ENCODE data around the gene SLC9A5. TPM values are rescaled to one million over a fixed set of nuclear protein-coding genes. Genes with fewer than 3 reads are reported as not detected.
A peak's percentile ranks its signal among the peaks of the same experiment; 100 is the strongest.

SLC9A5 gene
- total and polyA plus RNA-seq, 8 donors: 0.19 to 5.3 (median 0.89) TPM; not detected in 1

DNA sequence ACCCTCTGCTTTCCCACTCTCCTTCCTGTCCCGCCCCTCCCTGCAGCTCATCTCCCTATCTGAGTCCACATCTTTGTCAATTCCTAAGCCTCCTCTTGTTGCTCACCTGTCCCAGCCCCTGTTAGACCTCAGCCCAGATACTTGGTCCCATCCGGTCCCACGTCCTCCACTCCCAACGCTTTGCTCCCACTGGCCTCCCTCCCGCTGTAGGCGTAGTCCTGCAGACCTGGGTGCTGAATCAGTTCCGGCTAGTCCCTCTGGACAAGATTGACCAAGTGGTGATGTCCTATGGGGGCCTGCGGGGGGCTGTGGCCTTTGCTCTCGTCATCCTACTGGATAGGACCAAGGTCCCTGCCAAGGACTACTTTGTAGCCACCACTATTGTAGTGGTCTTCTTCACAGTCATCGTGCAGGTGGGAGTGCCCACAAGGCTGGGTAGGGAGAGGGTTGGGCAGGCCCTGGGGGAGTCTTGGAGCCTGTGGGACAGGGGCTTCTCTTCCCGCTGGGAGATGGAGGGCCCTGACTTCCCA is 8.0 kb downstream of the SLC9A5 start:
- H3K4me3 ChIP-seq: no peak overlapping the region
- DNase-seq: no peak
- H3K27me3 ChIP-seq: peaks cover 0 to 12% (median 0%) of the 10 kb centered on the region in 3 donors
- H3K9me3 ChIP-seq: no peaks in the 10 kb centered on the region
- TF ChIP-seq, protein P1, sequence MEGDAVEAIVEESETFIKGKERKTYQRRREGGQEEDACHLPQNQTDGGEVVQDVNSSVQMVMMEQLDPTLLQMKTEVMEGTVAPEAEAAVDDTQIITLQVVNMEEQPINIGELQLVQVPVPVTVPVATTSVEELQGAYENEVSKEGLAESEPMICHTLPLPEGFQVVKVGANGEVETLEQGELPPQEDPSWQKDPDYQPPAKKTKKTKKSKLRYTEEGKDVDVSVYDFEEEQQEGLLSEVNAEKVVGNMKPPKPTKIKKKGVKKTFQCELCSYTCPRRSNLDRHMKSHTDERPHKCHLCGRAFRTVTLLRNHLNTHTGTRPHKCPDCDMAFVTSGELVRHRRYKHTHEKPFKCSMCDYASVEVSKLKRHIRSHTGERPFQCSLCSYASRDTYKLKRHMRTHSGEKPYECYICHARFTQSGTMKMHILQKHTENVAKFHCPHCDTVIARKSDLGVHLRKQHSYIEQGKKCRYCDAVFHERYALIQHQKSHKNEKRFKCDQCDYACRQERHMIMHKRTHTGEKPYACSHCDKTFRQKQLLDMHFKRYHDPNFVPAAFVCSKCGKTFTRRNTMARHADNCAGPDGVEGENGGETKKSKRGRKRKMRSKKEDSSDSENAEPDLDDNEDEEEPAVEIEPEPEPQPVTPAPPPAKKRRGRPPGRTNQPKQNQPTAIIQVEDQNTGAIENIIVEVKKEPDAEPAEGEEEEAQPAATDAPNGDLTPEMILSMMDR (IDR thresholded peaks at IDR 0.05): no peak
- TF ChIP-seq EP300 (IDR thresholded peaks at IDR 0.05): no peak
- no peak for TF ChIP-seq POLR2A (IDR thresholded peaks at IDR 0.05)
- no peak for TF ChIP-seq POLR2AphosphoS5 (IDR thresholded peaks at IDR 0.05)
- H3K36me3 ChIP-seq: no peaks in the 10 kb centered on the region
- intact Hi-C loops (cut with DNase I; ENCODE audit: low total_unique reads): no loop called here
- no peak overlapping the region for H3K27ac ChIP-seq
- H3K4me1 ChIP-seq: no peaks in the 10 kb centered on the region
- WGBS, 5 donors: 91 to 96% (median 95%) methylated on average over 10 to 11 of the region's 11 CpGs

DNA sequence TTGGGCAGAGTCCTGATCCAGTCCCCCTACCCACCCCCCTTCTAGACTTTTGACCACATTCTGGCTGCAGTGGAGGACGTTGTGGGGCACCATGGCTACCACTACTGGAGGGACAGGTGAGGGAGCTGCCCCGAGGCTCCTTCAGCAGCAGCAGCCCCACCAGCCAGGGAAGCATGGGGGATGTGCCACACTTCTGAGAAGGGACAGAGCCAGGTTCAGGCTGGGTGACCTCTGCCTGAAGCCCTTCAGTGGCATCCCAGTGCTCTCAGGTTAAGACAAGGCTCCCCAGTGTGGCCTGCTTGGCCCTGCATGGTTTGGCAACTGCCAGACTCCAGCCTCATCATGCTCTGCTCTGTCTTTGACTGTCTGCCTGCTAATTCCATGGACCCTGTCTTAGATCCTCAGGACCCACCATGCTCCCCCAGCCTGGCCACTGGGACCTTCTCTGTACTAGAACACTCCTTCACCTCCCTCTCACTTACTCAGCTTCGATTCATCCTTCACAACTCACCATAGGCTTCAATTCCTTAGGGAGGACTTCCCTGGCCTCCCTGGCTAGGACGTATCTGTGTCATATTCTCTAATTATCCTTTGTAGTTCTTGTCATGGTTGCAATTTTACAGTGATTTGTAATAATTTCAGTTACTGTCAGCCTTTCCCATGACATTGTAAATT is 8.8 kb downstream of the SLC9A5 start:
- no peak overlapping the region for H3K4me3 ChIP-seq
- WGBS, 5 donors: 74 to 86% (median 80%) methylated on average over 3 to 4 of the region's 4 CpGs
- H3K36me3 ChIP-seq: no peaks in the 10 kb centered on the region
- no peak overlapping the region for H3K27ac ChIP-seq
- H3K4me1 ChIP-seq: no peaks in the 10 kb centered on the region
- no peak for DNase-seq
- intact Hi-C loops (cut with DNase I; ENCODE audit: low total_unique reads): no loop called here
- TF ChIP-seq POLR2AphosphoS5 (IDR thresholded peaks at IDR 0.05): no peak
- no peak for TF ChIP-seq EP300 (IDR thresholded peaks at IDR 0.05)
- TF ChIP-seq, protein P1 (IDR thresholded peaks at IDR 0.05): no peak
- no peak for TF ChIP-seq POLR2A (IDR thresholded peaks at IDR 0.05)
- H3K27me3 ChIP-seq: peaks cover 0 to 5% (median 0%) of the 10 kb centered on the region in 3 donors
- no peaks in the 10 kb centered on the region for H3K9me3 ChIP-seq

DNA sequence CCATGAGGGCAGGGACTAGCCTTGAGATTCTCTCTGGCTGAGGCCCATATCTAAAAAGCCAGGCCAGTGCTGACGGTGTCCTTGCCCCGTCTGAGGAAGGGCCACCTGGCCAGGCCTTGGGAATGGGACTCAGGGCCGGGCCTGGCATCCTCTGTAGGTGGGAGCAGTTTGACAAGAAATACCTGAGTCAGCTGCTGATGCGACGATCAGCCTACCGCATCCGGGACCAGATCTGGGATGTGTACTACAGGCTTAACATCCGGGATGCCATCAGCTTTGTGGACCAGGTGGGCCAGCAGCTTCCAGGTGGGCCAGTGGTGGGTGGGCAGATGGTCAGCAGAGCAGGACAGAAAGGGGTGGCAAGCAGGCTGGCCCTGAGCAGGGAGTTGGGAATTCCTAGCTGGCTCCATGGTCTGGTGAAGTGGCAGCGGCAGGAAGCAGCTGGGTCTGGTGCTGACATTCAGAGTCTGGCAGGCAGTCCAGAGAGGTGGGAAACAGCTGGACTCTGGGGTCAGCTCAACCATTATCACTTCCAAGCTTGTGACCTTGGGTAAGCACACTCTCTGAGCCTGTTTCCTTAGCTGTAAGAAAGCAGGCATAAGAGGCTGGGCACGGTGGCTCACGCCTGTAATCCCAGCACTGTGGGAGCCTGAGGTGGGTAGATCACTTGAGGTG is 9.5 kb downstream of the SLC9A5 start:
- H3K27ac ChIP-seq: no peak overlapping the region
- intact Hi-C loops (cut with DNase I; ENCODE audit: low total_unique reads): no loop called here
- no peak for TF ChIP-seq EP300 (IDR thresholded peaks at IDR 0.05)
- TF ChIP-seq, protein P1 (IDR thresholded peaks at IDR 0.05): no peak
- TF ChIP-seq POLR2AphosphoS5 (IDR thresholded peaks at IDR 0.05): no peak
- TF ChIP-seq POLR2A (IDR thresholded peaks at IDR 0.05): no peak
- no peaks in the 10 kb centered on the region for H3K9me3 ChIP-seq
- DNase-seq: peak in 1 of 2 donors; percentile 35
- 82 to 90% (median 86%) methylated on average over 11 of the region's 11 CpGs for WGBS, 5 donors
- H3K27me3 ChIP-seq: peaks cover 0 to 3% (median 0%) of the 10 kb centered on the region in 3 donors
- no peak overlapping the region for H3K4me3 ChIP-seq
- H3K4me1 ChIP-seq: no peaks in the 10 kb centered on the region
- H3K36me3 ChIP-seq: no peaks in the 10 kb centered on the region

DNA sequence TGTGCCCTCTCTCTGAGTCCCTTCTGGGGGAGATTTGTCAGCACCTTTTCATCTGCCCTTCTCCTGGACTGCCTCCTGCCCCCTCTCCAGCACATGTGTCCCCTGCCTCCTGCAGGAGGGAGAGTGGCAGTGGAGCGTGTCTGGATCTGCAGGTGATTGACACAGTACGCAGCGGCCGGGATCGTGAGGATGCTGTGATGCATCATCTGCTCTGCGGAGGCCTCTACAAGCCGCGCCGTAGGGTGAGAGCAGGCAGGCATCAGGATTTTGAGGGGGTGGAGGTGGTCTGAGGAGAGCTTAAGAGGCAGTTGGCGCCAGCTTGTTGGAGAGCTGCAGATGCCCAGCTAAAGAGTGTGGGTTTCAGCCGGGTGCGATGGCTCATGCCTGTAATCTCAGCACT is 10.9 kb downstream of the SLC9A5 start:
- DNase-seq: no peak
- Histone ChIP-seq H3K9me3 (no peaks in the 10 kb centered on the region), H3K4me3 (no peak overlapping the region), H3K27ac (no peak overlapping the region), H3K4me1 (no peaks in the 10 kb centered on the region), H3K36me3 (no peaks in the 10 kb centered on the region), H3K27me3 (peaks cover 0 to 11% (median 0%) of the 10 kb centered on the region in 3 donors)
- 93 to 95% (median 93%) methylated on average over 12 of the region's 12 CpGs for WGBS, 5 donors
- TF ChIP-seq EP300 (IDR thresholded peaks at IDR 0.05): no peak
- TF ChIP-seq POLR2AphosphoS5 (IDR thresholded peaks at IDR 0.05): no peak
- TF ChIP-seq POLR2A (IDR thresholded peaks at IDR 0.05): no peak
- TF ChIP-seq, protein P1 (IDR thresholded peaks at IDR 0.05): no peak
- intact Hi-C loops (cut with DNase I; ENCODE audit: low total_unique reads): loop anchor here (10.0 kb wide), 1 partner anchor 145 kb away; no protein-coding TSS in a partner anchor
